H1 (cell line): ENCODE results near the gene CNOT3. TPM values are rescaled to one million over a fixed set of nuclear protein-coding genes. Genes with fewer than 3 reads are reported as not detected.

Experiments
- CTCF ChIA-PET: fragments of 300-600 bp; sonication (Branson Sonifier 250); formaldehyde crosslinking; loops from one replicate; lab custom pipeline; 2021; ENCODE audit not compliant: partially characterized antibody; lab: Charles Lee
- POLR2A ChIA-PET: fragments of 300-600 bp; sonication (Branson Sonifier 250); formaldehyde crosslinking; loops from one replicate; lab custom pipeline; 2021; ENCODE audit warnings: inconsistent platforms; ENCODE audit not compliant: partially characterized antibody; lab: Charles Lee
- DNase-seq, 2 experiments: peaks; one replicate each; pipeline versions ENCODE4 v3.0.0 to v3.0.0-alpha.2; 2010 to 2022; ENCODE audit warnings: low spot score in 2 of 2, low read depth in 1 of 2, mixed read lengths in 1 of 2
- FAIRE-seq: peaks from 2 replicates; lab custom pipeline; 2011; peaks lifted over from hg19 to GRCh38; lab: Jason Lieb, UNC
- H2AFZ ChIP-seq: 2 replicates; pipeline ENCODE4 v1.8.1; 2012; ENCODE audit warnings: low read length, inconsistent platforms
- H2AK5ac ChIP-seq: 2 replicates; pipeline ENCODE4 v1.6.1; 2013; ENCODE audit warnings: low read depth, low read length
- H2BK120ac ChIP-seq: replicated peaks from 2 replicates; pipeline ENCODE3; 2013; ENCODE audit warnings: low read depth, low read length, inconsistent platforms
- H2BK12ac ChIP-seq: 2 replicates; pipeline ENCODE4 v1.6.1; 2013; ENCODE audit warnings: low read depth, low read length
- H2BK15ac ChIP-seq: 2 replicates; pipeline ENCODE4 v1.6.1; 2013; ENCODE audit warnings: low read length
- H2BK20ac ChIP-seq: 2 replicates; pipeline ENCODE4 v1.6.1; 2013; ENCODE audit warnings: low read length
- H2BK5ac ChIP-seq: 2 replicates; pipeline ENCODE4 v1.6.1; 2013; ENCODE audit warnings: low read depth, low read length
- H3K14ac ChIP-seq: 2 replicates; pipeline ENCODE4 v1.6.1; 2013; ENCODE audit warnings: inconsistent platforms; ENCODE audit not compliant: insufficient read length
- H3K18ac ChIP-seq: 2 replicates; pipeline ENCODE4 v1.6.1; 2013; ENCODE audit warnings: low read length; ENCODE audit errors: extremely low read depth
- H3K23ac ChIP-seq: 2 replicates; pipeline ENCODE4 v1.6.1; 2013; ENCODE audit warnings: inconsistent platforms; ENCODE audit not compliant: insufficient read length
- H3K23me2 ChIP-seq: 2 replicates; pipeline ENCODE4 v1.6.1; 2013; ENCODE audit warnings: low read depth, low read length
- H3K27ac ChIP-seq: 2 replicates; pipeline ENCODE4 v1.6.1; 2011; ENCODE audit warnings: low read depth, low read length, inconsistent platforms
- H3K27me3 ChIP-seq, 4 experiments: replicated peaks in 1 of 4; 1 replicate in 1 of 4; 2 replicates in 3 of 4; pipeline versions ENCODE4 v1.6.1 to v1.8.1; 2011 to 2013; ENCODE audit warnings: low read length in 3 of 4, mild to moderate bottlenecking in 3 of 4, inconsistent platforms in 2 of 4, mixed read lengths in 2 of 4, moderate library complexity in 1 of 4; ENCODE audit not compliant: control insufficient read depth in 3 of 4, insufficient read depth in 3 of 4; ENCODE audit errors: extremely low read depth in 1 of 4
- H3K36me3 ChIP-seq, 4 experiments: 2 replicates each; pipeline versions ENCODE4 v1.6.1 to v1.8.1; 2011 to 2013; ENCODE audit warnings: mild to moderate bottlenecking in 4 of 4, low read length in 3 of 4, moderate library complexity in 2 of 4, control low read depth in 1 of 4, inconsistent platforms in 1 of 4; ENCODE audit not compliant: insufficient read depth in 4 of 4, control insufficient read depth in 2 of 4
- H3K4ac ChIP-seq: replicated peaks from 2 replicates; pipeline ENCODE3; 2013; ENCODE audit warnings: low read length, low read depth, mixed read lengths, inconsistent platforms; ENCODE audit not compliant: insufficient read length
- H3K4me1 ChIP-seq, 4 experiments: replicated peaks in 1 of 4; 1 replicate in 1 of 4; 2 replicates in 3 of 4; pipeline versions ENCODE4 v1.6.1 to v1.8.1; 2011 to 2013; ENCODE audit warnings: low read length in 3 of 4, inconsistent platforms in 2 of 4, mixed read lengths in 1 of 4; ENCODE audit not compliant: insufficient read depth in 4 of 4, control insufficient read depth in 3 of 4
- H3K4me2 ChIP-seq, 2 experiments: 2 replicates each; pipeline versions ENCODE4 v1.6.1 to v1.8.1; 2011 to 2013; ENCODE audit warnings: low read depth in 2 of 2, low read length in 2 of 2, control low read depth in 1 of 2, inconsistent platforms in 1 of 2, mild to moderate bottlenecking in 1 of 2; ENCODE audit not compliant: insufficient read depth in 1 of 2
- H3K4me3 ChIP-seq, 4 experiments: fragments of 200-600, 300-600 bp in 1 of 4; sonication (generic), shearing (Covaris generic), sonication (Bioruptor Twin) in 1 of 4; 2 replicates each; pipeline versions ENCODE4 v1.5.1 to v1.8.1; 2011 to 2016; ENCODE audit warnings: low read length in 4 of 4, low read depth in 3 of 4, control low read depth in 2 of 4, inconsistent platforms in 2 of 4, mild to moderate bottlenecking in 2 of 4, mixed read lengths in 1 of 4, moderate library complexity in 1 of 4; ENCODE audit not compliant: insufficient read depth in 2 of 4; ENCODE audit errors: extremely low read depth in 1 of 4
- H3K56ac ChIP-seq: replicated peaks from 2 replicates; pipeline ENCODE3; 2013; ENCODE audit warnings: low read depth, mild to moderate bottlenecking, mixed read lengths, low read length, inconsistent platforms; ENCODE audit not compliant: insufficient read length
- H3K79me1 ChIP-seq: 2 replicates; pipeline ENCODE4 v1.6.1; 2013; ENCODE audit warnings: low read depth, low read length, control low read depth
- H3K79me2 ChIP-seq, 2 experiments: 2 replicates each; pipeline versions ENCODE4 v1.6.1 to v1.8.1; 2012 to 2013; ENCODE audit warnings: low read length in 2 of 2, mild to moderate bottlenecking in 2 of 2, inconsistent platforms in 1 of 2; ENCODE audit not compliant: insufficient read depth in 2 of 2, control insufficient read depth in 1 of 2
- H3K9ac ChIP-seq, 4 experiments: replicated peaks in 1 of 4; 1 replicate in 1 of 4; 2 replicates in 3 of 4; pipeline versions ENCODE4 v1.6.1 to v1.8.1; 2011 to 2013; ENCODE audit warnings: low read depth in 3 of 4, low read length in 3 of 4, control low read depth in 2 of 4, mild to moderate bottlenecking in 2 of 4, moderate library complexity in 2 of 4, inconsistent platforms in 1 of 4; ENCODE audit errors: extremely low read depth in 1 of 4
- H3K9me3 ChIP-seq, 2 experiments: 2 replicates each; pipeline versions ENCODE4 v1.6.1 to v1.8.1; 2012 to 2013; ENCODE audit warnings: mild to moderate bottlenecking in 2 of 2, moderate library complexity in 2 of 2, control low read depth in 1 of 2, inconsistent platforms in 1 of 2, low read depth in 1 of 2, low read length in 1 of 2, mixed read lengths in 1 of 2; ENCODE audit not compliant: insufficient read depth in 2 of 2
- H4K20me1 ChIP-seq, 2 experiments: replicated peaks in 1 of 2; 2 replicates each; pipeline versions ENCODE3 to v1.8.1; 2011 to 2013; ENCODE audit warnings: inconsistent platforms in 2 of 2, low read length in 2 of 2, mild to moderate bottlenecking in 1 of 2; ENCODE audit not compliant: insufficient read depth in 2 of 2, control insufficient read depth in 1 of 2
- H4K5ac ChIP-seq: 2 replicates; pipeline ENCODE4 v1.6.1; 2013; ENCODE audit warnings: low read length, low read depth, mixed read lengths, inconsistent platforms; ENCODE audit not compliant: insufficient read length
- H4K8ac ChIP-seq: 2 replicates; pipeline ENCODE4 v1.8.0; 2013; ENCODE audit warnings: mild to moderate bottlenecking, moderate library complexity, low read length, inconsistent platforms; ENCODE audit not compliant: insufficient read depth; ENCODE audit errors: extremely low read depth
- H4K91ac ChIP-seq: replicated peaks from 2 replicates; pipeline ENCODE3; 2013; ENCODE audit warnings: low read length, mixed read lengths, inconsistent platforms; ENCODE audit not compliant: insufficient read length
- CBX8 ChIP-seq: fragments of 300-800, 300-1000 bp; sonication (generic); IDR thresholded peaks from 2 replicates; pipeline ENCODE4 v1.7.1; 2016; ENCODE audit warnings: low read depth, low read length, borderline replicate concordance
- CREB1 ChIP-seq: IDR thresholded peaks from 2 replicates; pipeline ENCODE4 v1.6.1; 2012; ENCODE audit warnings: inconsistent platforms
- EGR1 ChIP-seq: IDR thresholded peaks from 2 replicates; pipeline ENCODE4 v1.6.1; 2011; ENCODE audit warnings: low read depth, low read length, borderline replicate concordance
- GTF2F1 ChIP-seq: IDR thresholded peaks from 2 replicates; pipeline ENCODE4 v1.6.1; 2012; ENCODE audit warnings: low read depth, low read length, improper control_type of control experiment, borderline replicate concordance
- PHF8 ChIP-seq: fragments of 200-600 bp; sonication (generic); conservative IDR thresholded peaks from 2 replicates; pipeline ENCODE4 v1.7.1; 2012; ENCODE audit warnings: low read depth, mild to moderate bottlenecking, inconsistent platforms, low read length, moderate library complexity
- POU5F1 ChIP-seq: IDR thresholded peaks from 2 replicates; pipeline ENCODE4 v1.6.1; 2011; ENCODE audit warnings: low read depth, mild to moderate bottlenecking, low read length, moderate library complexity
- RFX5 ChIP-seq: IDR thresholded peaks from 2 replicates; pipeline ENCODE4 v1.6.1; 2011; ENCODE audit warnings: low read depth, low read length, improper control_type of control experiment, borderline replicate concordance
- SIN3A ChIP-seq, 2 experiments: IDR thresholded peaks in 1 of 2; conservative IDR thresholded peaks in 1 of 2; 2 replicates each; pipeline ENCODE4 v1.6.1; 2011 to 2012; ENCODE audit warnings: low read length in 2 of 2, improper control_type of control experiment in 1 of 2, low read depth in 1 of 2, mild to moderate bottlenecking in 1 of 2
- SIRT6 ChIP-seq: IDR thresholded peaks from one replicate; pipeline ENCODE4 v1.7.1; 2012; ENCODE audit warnings: low read length, inconsistent platforms
- SP1 ChIP-seq: IDR thresholded peaks from 2 replicates; pipeline ENCODE4 v1.6.1; 2011; ENCODE audit warnings: low read depth, low read length
- SP2 ChIP-seq: IDR thresholded peaks from 2 replicates; pipeline ENCODE4 v1.6.1; 2012; ENCODE audit warnings: mild to moderate bottlenecking, low read length, inconsistent platforms
- SUZ12 ChIP-seq: fragments of 200-600 bp; sonication (generic); IDR thresholded peaks from 2 replicates; pipeline ENCODE4 v1.6.1; 2012; ENCODE audit warnings: mild to moderate bottlenecking, inconsistent platforms, low read length, moderate library complexity, mixed read lengths
- TCF12 ChIP-seq: IDR thresholded peaks from 2 replicates; pipeline ENCODE4 v1.6.1; 2011; ENCODE audit warnings: low read depth, mild to moderate bottlenecking, low read length
- WGBS, 2 experiments: shearing (Covaris generic) in 1 of 2; methylation state at CpG; one replicate each; pipeline versions ENCODE4 v1.1.6 to v1.1.7; 2013 to 2015; ENCODE audit warnings: low lambda C conversion rate in 2 of 2, mixed read lengths in 2 of 2, inconsistent platforms in 1 of 2, low coverage in 1 of 2, missing lambda C conversion rate in 1 of 2; ENCODE audit not compliant: insufficient replicate concordance in 2 of 2, insufficient coverage in 1 of 2, insufficient read length in 1 of 2; ENCODE audit errors: extremely low coverage in 1 of 2, missing lambda C conversion rate in 1 of 2; 5-methylcytosine and 5-hydroxymethylcytosine counted together
- polyA plus RNA-seq, 7 experiments: library from polyadenylated mRNA; depleted of rRNA in 3 of 7; stranded (reverse) in 5 of 7; unstranded in 2 of 7; fragments of >200 nt in 5 of 7; fragments of 200-250 nt in 2 of 7; gene quantifications; 1 replicate in 5 of 7; 2 replicates in 1 of 7; 4 replicates in 1 of 7; pipeline versions ENCODE4 v1.2.1 to v1.2.3, GENCODE V29; 2011 to 2013; ENCODE audit warnings: missing spikeins in 2 of 7, mixed read lengths in 2 of 7
- total RNA-seq: library from RNA; stranded (reverse); fragmentation: NEBNext Ultra II Directional; extraction: Animal tissue kit (Norgen Biotek cat#: 25700); gene quantifications from 2 replicates; pipeline ENCODE4 v1.2.1, GENCODE V29; 2021

Gene CNOT3
- total and polyA plus RNA-seq, 2 of the 8 experiments (the other 6 are each of a cell fraction or from before 2014, with no cell fraction given) = 21.2 to 86.4 TPM

DNA sequence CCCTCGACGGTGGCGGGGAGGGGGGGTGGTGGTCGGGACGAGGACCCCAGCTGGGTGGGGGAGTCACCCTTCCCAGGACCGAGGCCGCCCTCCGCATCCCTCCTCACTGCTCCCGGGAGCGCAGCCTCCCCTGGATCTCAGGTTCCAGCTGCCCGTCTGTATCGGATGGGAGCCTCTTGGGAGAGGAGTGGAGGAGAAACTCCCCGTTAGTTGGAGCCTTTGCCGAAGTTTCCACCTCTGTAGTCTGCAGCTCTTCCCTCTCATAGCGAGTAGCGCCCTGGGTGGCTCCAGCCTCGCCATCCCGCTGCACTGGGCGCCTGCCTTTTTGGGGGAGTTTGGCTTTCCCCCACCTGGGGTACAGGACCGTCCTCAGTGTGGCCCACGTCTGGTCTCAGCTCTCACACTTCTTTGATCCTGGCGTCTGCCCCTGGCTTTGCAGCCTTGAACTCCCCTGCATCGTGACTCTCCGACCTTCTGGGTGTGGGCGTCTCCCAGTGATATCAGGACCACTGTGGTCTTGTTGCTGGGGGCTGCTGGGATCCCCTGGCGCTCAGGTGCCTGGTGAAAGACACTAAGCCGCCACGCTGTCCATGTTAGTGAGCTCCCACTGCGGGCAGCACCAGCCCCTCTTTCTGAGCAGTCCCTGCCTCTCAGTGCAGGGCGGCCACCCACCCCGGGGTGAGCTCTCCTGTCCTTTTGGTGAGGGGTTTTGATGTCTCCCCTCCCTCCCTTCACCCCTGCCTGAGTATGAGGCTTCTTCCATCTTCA, 1.1 kb downstream of the CNOT3 start:
- H3K23me2 ChIP-seq = peaks cover 15% of the 10 kb centered on the region
- no peak overlapping the region for H2BK120ac ChIP-seq
- H3K27ac ChIP-seq = no peak overlapping the region
- no peak overlapping the region for H2BK15ac ChIP-seq
- POLR2A ChIA-PET = interaction anchor here (1.0 to 15.7 kb wide), 14 partner anchors 10 to 124 kb away, joined by 3 to 348 read pairs (median 5); partner anchors contain the start of genes LENG1, MBOAT7, NDUFA3 and PRPF31
- H3K18ac ChIP-seq = no peak overlapping the region
- H4K5ac ChIP-seq = no peak overlapping the region
- no peak overlapping the region for H2BK20ac ChIP-seq
- CTCF ChIA-PET = interaction anchor here (0.5 to 2.8 kb wide), 7 partner anchors 9 to 1305 kb away, joined by 3 to 10 read pairs (median 3); partner anchors contain the start of gene SHISA7
- no peaks in the 10 kb centered on the region for H3K27me3 ChIP-seq
- no peak overlapping the region for H3K4ac ChIP-seq
- H3K23ac ChIP-seq = no peak overlapping the region
- H3K4me3 ChIP-seq = peak overlapping the region; percentile 58 to 84 (median 72)
- peaks cover 23% of the 10 kb centered on the region for H3K79me1 ChIP-seq
- H2BK12ac ChIP-seq = no peak overlapping the region
- no peak overlapping the region for H3K14ac ChIP-seq
- no peak for FAIRE-seq
- H3K9me3 ChIP-seq = peaks cover 1% of the 10 kb centered on the region in 2 experiments; a peak in 2 of 4 replicates
- H3K9ac ChIP-seq = peak overlapping the region in 3 of 4 experiments; percentile 16 to 56 (median 33); a peak in 4 of 7 replicates
- no peak overlapping the region for H4K91ac ChIP-seq
- H3K79me2 ChIP-seq = peaks cover 27 to 50% of the 10 kb centered on the region in 2 experiments
- peaks cover 0 to 26% (median 7%) of the 10 kb centered on the region in 4 experiments; a peak in 5 of 7 replicates for H3K4me1 ChIP-seq
- peak overlapping the region; percentile 63; the same call in 1 of the 2 replicates for H4K8ac ChIP-seq
- no peak overlapping the region for H2BK5ac ChIP-seq
- no peak overlapping the region for H2AK5ac ChIP-seq
- H3K36me3 ChIP-seq = peaks cover 9 to 21% (median 15%) of the 10 kb centered on the region in 4 experiments; a peak in 7 of 8 replicates
- H3K56ac ChIP-seq = no peak overlapping the region
- H4K20me1 ChIP-seq = peaks cover 21 to 41% of the 10 kb centered on the region in 2 experiments
- no peak overlapping the region for H2AFZ ChIP-seq
- 49% methylated on average over 26 of the region's 31 CpGs; no CpG with 5 or more reads in 1 of the 2 experiments for WGBS, 2 experiments
- DNase-seq = peak in 1 of 2 experiments; percentile 52
- H3K4me2 ChIP-seq = peak overlapping the region; percentile 68 to 76
- no peak for TF ChIP-seq SIRT6
- no peak for TF ChIP-seq SP2
- TF ChIP-seq CREB1 = no peak
- TF ChIP-seq TCF12 = no peak
- TF ChIP-seq GTF2F1 = no peak
- TF ChIP-seq SUZ12 = no peak
- TF ChIP-seq PHF8 = no peak
- TF ChIP-seq POU5F1 = no peak
- no peak for TF ChIP-seq EGR1
- TF ChIP-seq SIN3A (conservative IDR thresholded peaks at IDR 0.05 in 1 of 2, IDR thresholded peaks at IDR 0.05 in 1 of 2; ENCODE audit: low read depth in 1 of 2, low read length in 2 of 2) = no peak
- no peak for TF ChIP-seq CBX8
- no peak for TF ChIP-seq SP1
- TF ChIP-seq RFX5 = no peak
